ENCODE measurements around the gene IKZF1.

DNA sequence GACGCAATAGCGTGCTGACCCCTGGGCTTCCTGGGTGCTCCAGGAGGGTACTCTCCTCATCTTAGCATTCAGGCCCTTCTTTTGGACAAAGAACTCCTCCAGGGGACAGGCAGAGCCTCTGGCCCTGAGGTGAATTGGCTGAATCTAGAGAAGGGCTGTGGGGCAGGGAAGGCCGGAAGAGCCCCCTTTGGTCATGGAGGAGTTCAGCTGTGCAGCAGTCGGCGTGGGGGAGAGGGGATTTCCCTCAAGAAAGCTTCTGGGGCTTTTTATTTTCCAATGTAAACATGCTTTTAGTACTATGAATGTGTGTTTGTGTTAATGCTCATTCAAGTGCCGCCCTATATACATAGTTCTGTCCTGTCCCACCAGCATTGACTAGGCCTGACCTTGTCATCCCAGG lies 106.8 kb downstream of the IKZF1 start:
- TF ChIP-seq, protein P1, sequence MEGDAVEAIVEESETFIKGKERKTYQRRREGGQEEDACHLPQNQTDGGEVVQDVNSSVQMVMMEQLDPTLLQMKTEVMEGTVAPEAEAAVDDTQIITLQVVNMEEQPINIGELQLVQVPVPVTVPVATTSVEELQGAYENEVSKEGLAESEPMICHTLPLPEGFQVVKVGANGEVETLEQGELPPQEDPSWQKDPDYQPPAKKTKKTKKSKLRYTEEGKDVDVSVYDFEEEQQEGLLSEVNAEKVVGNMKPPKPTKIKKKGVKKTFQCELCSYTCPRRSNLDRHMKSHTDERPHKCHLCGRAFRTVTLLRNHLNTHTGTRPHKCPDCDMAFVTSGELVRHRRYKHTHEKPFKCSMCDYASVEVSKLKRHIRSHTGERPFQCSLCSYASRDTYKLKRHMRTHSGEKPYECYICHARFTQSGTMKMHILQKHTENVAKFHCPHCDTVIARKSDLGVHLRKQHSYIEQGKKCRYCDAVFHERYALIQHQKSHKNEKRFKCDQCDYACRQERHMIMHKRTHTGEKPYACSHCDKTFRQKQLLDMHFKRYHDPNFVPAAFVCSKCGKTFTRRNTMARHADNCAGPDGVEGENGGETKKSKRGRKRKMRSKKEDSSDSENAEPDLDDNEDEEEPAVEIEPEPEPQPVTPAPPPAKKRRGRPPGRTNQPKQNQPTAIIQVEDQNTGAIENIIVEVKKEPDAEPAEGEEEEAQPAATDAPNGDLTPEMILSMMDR (IDR thresholded peaks at IDR 0.05; ENCODE audit: insufficient read depth, low read depth, low read length), result no peak
- no peak for TF ChIP-seq EZH2 (IDR thresholded peaks at IDR 0.05; ENCODE audit: insufficient read depth, low read length)
